Small intestine (tissue), 7 donors: ENCODE results near the gene PCDHGB4. TPM values are rescaled to one million over a fixed set of nuclear protein-coding genes. Genes with fewer than 3 reads are reported as not detected.

Source experiments
- DNase-seq, 2 donors: peaks; one replicate each; pipeline versions ENCODE4 v3.0.0 to v3.0.0-alpha.2; 2013
- FAIRE-seq: peaks from 2 replicates; lab custom pipeline; 2012; peaks lifted over from hg19 to GRCh38; lab: Jason Lieb, UNC
- H3K27ac ChIP-seq, 3 donors: one replicate each; pipeline ENCODE4 v1.5.1; 2013; ENCODE audit warnings: low read length in 2 of 3, mild to moderate bottlenecking in 2 of 3, control low read depth in 1 of 3, inconsistent platforms in 1 of 3, low read depth in 1 of 3, moderate library complexity in 1 of 3
- H3K27me3 ChIP-seq, 3 donors: one replicate each; pipeline ENCODE4 v1.6.1; 2013; ENCODE audit warnings: low read length in 3 of 3, inconsistent platforms in 1 of 3; ENCODE audit not compliant: control insufficient read depth in 3 of 3, insufficient read depth in 3 of 3
- H3K36me3 ChIP-seq, 3 donors: one replicate each; pipeline ENCODE4 v1.6.1; 2013; ENCODE audit warnings: low read length in 3 of 3, inconsistent platforms in 1 of 3, low read depth in 1 of 3, mild to moderate bottlenecking in 1 of 3, moderate library complexity in 1 of 3; ENCODE audit not compliant: control insufficient read depth in 3 of 3, insufficient read depth in 2 of 3
- H3K4me1 ChIP-seq, 3 donors: one replicate each; pipeline ENCODE4 v1.6.1; 2013; ENCODE audit warnings: low read length in 2 of 3, inconsistent platforms in 1 of 3, low read depth in 1 of 3, mild to moderate bottlenecking in 1 of 3, moderate library complexity in 1 of 3; ENCODE audit not compliant: control insufficient read depth in 3 of 3, insufficient read depth in 2 of 3
- H3K4me3 ChIP-seq, 3 donors: one replicate each; pipeline ENCODE4 v1.5.1; 2013; ENCODE audit warnings: low read length in 3 of 3, control low read depth in 1 of 3, inconsistent platforms in 1 of 3, low read depth in 1 of 3, mild to moderate bottlenecking in 1 of 3, moderate library complexity in 1 of 3
- H3K9me3 ChIP-seq, 2 donors: one replicate each; pipeline ENCODE4 v1.6.1; 2013; ENCODE audit warnings: low read depth in 1 of 2, low read length in 1 of 2; ENCODE audit not compliant: control insufficient read depth in 2 of 2, insufficient read depth in 1 of 2
- WGBS, 3 donors: extraction: QIAGEN DNeasy Blood & Tissue Kit; methylation state at CpG; one replicate each; pipeline ENCODE4 v1.1.7; 2013; 5-methylcytosine and 5-hydroxymethylcytosine counted together
- polyA plus RNA-seq, 4 donors: library from polyadenylated mRNA; stranded (reverse) in 3 of 4; unstranded in 1 of 4; fragments of 200-250 nt in 3 of 4; fragments of 120-200 nt in 1 of 4; gene quantifications; one replicate each; pipeline versions ENCODE4 v1.2.1 to v1.2.3, GENCODE V29; 2013
- donor health status: healthy with polysubstance abuse.
- donor health status: control.
- donor health status: control.
- donor health status: Bipolar disorder and iron deficiency.
- donor health status: healthy.

Gene PCDHGB4
- polyA plus RNA-seq, 4 donors = 0.75 to 0.77 TPM; not detected in 2

- Histone ChIP-seq H3K36me3 (no peaks in the 10 kb centered on the region), H3K27ac (no peak overlapping the region), H3K4me1 (no peaks in the 10 kb centered on the region), H3K4me3 (no peak overlapping the region), H3K27me3 (peaks cover 0 to 38% (median 25%) of the 10 kb centered on the region in 3 donors), H3K9me3 (peaks cover 2 to 64% of the 10 kb centered on the region in 2 donors)
- DNase-seq (no peak), FAIRE-seq (no peak)
- 40 to 53% (median 48%) methylated on average over 15 of the region's 15 CpGs for WGBS, 3 donors
Observed at GRCh38 chr5:141360685-141361084, 26.8 kb upstream of the PCDHGB4 start.

GRCh38 chr5:141362719-141363118 lies 24.8 kb upstream of the PCDHGB4 start:
- FAIRE-seq (no peak), DNase-seq (no peak)
- Histone ChIP-seq H3K9me3 (peaks cover 4 to 56% of the 10 kb centered on the region in 2 donors), H3K4me1 (no peaks in the 10 kb centered on the region), H3K4me3 (no peak overlapping the region), H3K36me3 (no peaks in the 10 kb centered on the region), H3K27ac (no peak overlapping the region), H3K27me3 (peaks cover 0 to 46% (median 31%) of the 10 kb centered on the region in 3 donors)

GRCh38 chr5:141363952-141364660 lies 23.4 kb upstream of the PCDHGB4 start, which contains the start of gene PCDHGA5:
Gene PCDHGA5 (plus strand): TSS chr5:141364162. CDS start chr5:141364331, 169 bp downstream.
- FAIRE-seq (no peak), DNase-seq (no peak)
- Histone ChIP-seq H3K27me3 (peaks cover 0 to 46% (median 31%) of the 10 kb centered on the region in 3 donors), H3K27ac (no peak within 1 kb of the TSS), H3K4me1 (no peaks in the 10 kb centered on the region), H3K4me3 (no peak within 1 kb of the TSS), H3K9me3 (peaks cover 4 to 53% of the 10 kb centered on the region in 2 donors), H3K36me3 (no peaks in the 10 kb centered on the region)
- 20 to 41% (median 34%) methylated on average over 34 of the region's 34 CpGs for WGBS, 3 donors

GRCh38 chr5:141366016-141366896 lies 21.2 kb upstream of the PCDHGB4 start:
- H3K4me3 ChIP-seq = no peak overlapping the region
- DNase-seq (no peak), FAIRE-seq (no peak)
- no peaks in the 10 kb centered on the region for H3K4me1 ChIP-seq
- H3K27me3 ChIP-seq = peaks cover 0 to 41% (median 30%) of the 10 kb centered on the region in 3 donors
- 38 to 56% (median 53%) methylated on average over 46 of the region's 46 CpGs for WGBS, 3 donors
- no peaks in the 10 kb centered on the region for H3K36me3 ChIP-seq
- H3K9me3 ChIP-seq = peaks cover 4 to 53% of the 10 kb centered on the region in 2 donors
- no peak overlapping the region for H3K27ac ChIP-seq

- Histone ChIP-seq H3K27ac (no peak within 1 kb of the TSS), H3K4me1 (no peaks in the 10 kb centered on the region), H3K27me3 (peaks cover 0 to 34% (median 30%) of the 10 kb centered on the region in 3 donors), H3K9me3 (peaks cover 2 to 63% of the 10 kb centered on the region in 2 donors), H3K36me3 (no peaks in the 10 kb centered on the region), H3K4me3 (no peak within 1 kb of the TSS)
- FAIRE-seq (no peak), DNase-seq (peak in 1 of 2 donors; percentile 18)
- WGBS, 3 donors = 19 to 28% (median 28%) methylated on average over 32 of the region's 32 CpGs
Observed at GRCh38 chr5:141369994-141370848, 17.3 kb upstream of the PCDHGB4 start, which contains the start of gene PCDHGB3. Gene PCDHGB3 (plus strand): TSS chr5:141370242. CDS start chr5:141370395, 153 bp downstream.

GRCh38 chr5:141371572-141372475 lies 15.7 kb upstream of the PCDHGB4 start:
- no peaks in the 10 kb centered on the region for H3K4me1 ChIP-seq
- 40 to 61% (median 58%) methylated on average over 69 of the region's 69 CpGs for WGBS, 3 donors
- H3K27me3 ChIP-seq = peaks cover 0 to 23% (median 21%) of the 10 kb centered on the region in 3 donors
- FAIRE-seq = no peak
- no peak for DNase-seq
- H3K36me3 ChIP-seq = no peaks in the 10 kb centered on the region
- no peak overlapping the region for H3K4me3 ChIP-seq
- peaks cover 0 to 60% of the 10 kb centered on the region in 2 donors for H3K9me3 ChIP-seq
- H3K27ac ChIP-seq = no peak overlapping the region

- Histone ChIP-seq H3K9me3 (peaks cover 0 to 64% of the 10 kb centered on the region in 2 donors), H3K27ac (no peak within 1 kb of the TSS), H3K4me3 (peak within 1 kb of the TSS in 1 of 3 donors; percentile 15), H3K36me3 (no peaks in the 10 kb centered on the region), H3K27me3 (peaks cover 0 to 23% (median 21%) of the 10 kb centered on the region in 3 donors), H3K4me1 (no peaks in the 10 kb centered on the region)
- DNase-seq = no peak
- WGBS, 3 donors = 20 to 39% (median 37%) methylated on average over 27 of the region's 27 CpGs
- FAIRE-seq = no peak
Observed at GRCh38 chr5:141373673-141374317, 13.7 kb upstream of the PCDHGB4 start, which contains the start of gene PCDHGA6. Gene PCDHGA6 (plus strand): TSS chr5:141373891. CDS start chr5:141374084, 193 bp downstream.
